GM12891 (cell line): ENCODE results near the gene SDR42E1.

Experiments
- POLR2A ChIP-seq: IDR thresholded peaks from 2 replicates; pipeline ENCODE4 v1.6.1; 2011; ENCODE audit warnings: low read depth, low read length, control low read depth
- POLR2AphosphoS5 ChIP-seq: IDR thresholded peaks from 2 replicates; pipeline ENCODE4 v1.6.1; 2011; ENCODE audit warnings: low read depth, low read length, control low read depth
- POU2F2 ChIP-seq: IDR thresholded peaks from 2 replicates; pipeline ENCODE4 v1.6.1; 2011; ENCODE audit warnings: low read depth, mild to moderate bottlenecking, control low read depth, low read length, moderate library complexity
- SPI1 ChIP-seq: IDR thresholded peaks from 2 replicates; pipeline ENCODE4 v1.6.1; 2011; ENCODE audit warnings: low read depth, low read length, control low read depth
- TAF1 ChIP-seq: IDR thresholded peaks from 2 replicates; pipeline ENCODE4 v1.6.1; 2011; ENCODE audit warnings: low read depth, low read length, control low read depth

DNA sequence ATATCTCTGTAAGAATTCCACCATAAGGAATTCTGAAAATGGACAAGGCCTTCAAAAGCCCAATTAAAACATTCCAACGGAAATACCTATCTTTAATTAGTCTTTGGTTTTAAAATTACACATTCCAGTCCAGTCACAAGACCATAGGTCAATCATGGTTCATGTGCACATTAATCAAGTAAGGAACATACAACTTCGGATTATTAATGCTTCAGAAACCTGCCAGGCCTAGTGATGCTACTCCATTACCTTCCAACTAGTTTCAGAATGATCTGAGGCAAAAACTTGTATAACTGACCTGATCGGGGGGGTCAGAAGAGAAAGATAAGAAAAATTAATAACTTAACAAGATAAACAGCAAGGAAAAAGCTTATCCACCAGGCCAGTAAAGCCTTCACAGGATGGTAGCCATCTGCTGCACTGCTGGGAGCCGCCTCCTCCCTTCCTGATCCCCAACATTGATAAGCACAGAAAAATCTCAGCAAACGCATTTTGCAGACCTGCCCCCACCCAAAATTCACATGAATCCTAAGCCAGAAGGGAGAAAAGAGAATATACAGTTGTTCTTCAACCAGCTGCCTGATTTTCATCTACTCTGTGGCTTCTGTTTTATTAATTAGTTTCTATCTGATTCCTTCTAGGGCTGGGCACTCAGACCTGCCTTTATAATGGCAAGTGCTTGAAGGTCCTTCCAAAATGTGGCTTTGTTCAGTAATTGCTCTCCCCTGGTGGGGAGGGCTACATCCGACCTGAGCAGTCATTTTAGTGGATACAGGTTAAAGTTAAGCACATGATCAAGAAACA is 6.0 kb downstream of the SDR42E1 start:
- no peak for TF ChIP-seq POLR2A
- TF ChIP-seq POLR2AphosphoS5: no peak
- no peak for TF ChIP-seq POU2F2
- TF ChIP-seq TAF1: no peak
- TF ChIP-seq SPI1: no peak
